HepG2 (cell line): ENCODE results near the gene ZFAND6. TPM values are rescaled to one million over a fixed set of nuclear protein-coding genes. Genes with fewer than 3 reads are reported as not detected.
A peak's percentile ranks its signal among the peaks of the same experiment; 100 is the strongest.

Experiments
- CEBPG ChIP-seq: IDR thresholded peaks from 2 replicates; pipeline ENCODE4 v1.6.1; 2016
- EHMT2 ChIP-seq: fragments of 200-600 bp; sonication (generic); IDR thresholded peaks from 2 replicates; pipeline ENCODE4 v1.7.0; 2017; ENCODE audit warnings: antibody characterized with exemption, low read depth, low read length, borderline replicate concordance
- HNRNPH1 ChIP-seq: fragments of 200-400 bp; formaldehyde crosslinking; optimal IDR thresholded peaks from 2 replicates; pipeline ENCODE3; 2017; ENCODE audit warnings: mild to moderate bottlenecking, low read depth, low read length
- JUNB ChIP-seq: sonication (generic); formaldehyde crosslinking; IDR thresholded peaks from 2 replicates; pipeline ENCODE4 v1.8.0; 2022; ENCODE audit warnings: missing genetic modification reagents, mild to moderate bottlenecking, borderline replicate concordance
- KAT2B ChIP-seq: fragments of 150-350 bp; IDR thresholded peaks from 2 replicates; pipeline ENCODE4 v1.6.1; 2014; ENCODE audit warnings: low read depth, low read length, borderline replicate concordance
- KAT7 ChIP-seq: IDR thresholded peaks from 2 replicates; pipeline ENCODE4 v1.6.1; 2018; ENCODE audit warnings: borderline replicate concordance, missing compliant biosample characterization
- MTF1 ChIP-seq: sonication (generic); formaldehyde crosslinking; IDR thresholded peaks from 2 replicates; pipeline ENCODE4 v1.5.0; 2020; ENCODE audit warnings: missing genetic modification reagents
- NFYB ChIP-seq: sonication (generic); formaldehyde crosslinking; IDR thresholded peaks from 2 replicates; pipeline ENCODE4 v1.4.0; 2020; ENCODE audit warnings: missing genetic modification reagents
- PLRG1 ChIP-seq: fragments of 450-650 bp; conservative IDR thresholded peaks from 2 replicates; pipeline ENCODE4 v1.6.1; 2016
- POGZ ChIP-seq: sonication (generic); formaldehyde crosslinking; IDR thresholded peaks from 2 replicates; pipeline ENCODE4 v1.4.0; 2020; ENCODE audit warnings: mild to moderate bottlenecking, missing genetic modification reagents
- SALL1 ChIP-seq: sonication (generic); formaldehyde crosslinking; IDR thresholded peaks from 2 replicates; pipeline ENCODE4 v1.8.0; 2022; ENCODE audit warnings: mild to moderate bottlenecking, missing genetic modification reagents
- SMC3 ChIP-seq: IDR thresholded peaks from 2 replicates; pipeline ENCODE4 v1.6.1; 2011; ENCODE audit warnings: low read length, improper control_type of control experiment
- TGIF2 ChIP-seq: IDR thresholded peaks from 2 replicates; pipeline ENCODE4 v1.6.1; 2016; ENCODE audit warnings: control low read depth, missing compliant biosample characterization
- ZNF143 ChIP-seq: sonication (generic); formaldehyde crosslinking; IDR thresholded peaks from 2 replicates; pipeline ENCODE4 v1.4.0; 2020; ENCODE audit warnings: missing genetic modification reagents
- ZNF343 ChIP-seq: sonication (generic); formaldehyde crosslinking; IDR thresholded peaks from 2 replicates; pipeline ENCODE4 v1.4.0; 2020; ENCODE audit warnings: mild to moderate bottlenecking, missing genetic modification reagents
- ZNF775 ChIP-seq: sonication (generic); formaldehyde crosslinking; IDR thresholded peaks from 2 replicates; pipeline ENCODE4 v1.4.0; 2020; ENCODE audit warnings: missing genetic modification reagents, mild to moderate bottlenecking, moderate library complexity, borderline replicate concordance
- polyA plus RNA-seq, 8 experiments: library from polyadenylated mRNA; depleted of rRNA in 3 of 8; stranded (reverse) in 7 of 8; unstranded in 1 of 8; fragments of >200 nt; fragmentation: Illumina TruSeq in 4 of 8; extraction: Trizol in 4 of 8; gene quantifications; 2 replicates each; pipeline versions ENCODE4 v1.2.1 to v1.2.3, GENCODE V29; 2011 to 2016; ENCODE audit warnings: low read depth in 4 of 8, missing spikeins in 1 of 8, mixed read lengths in 1 of 8; ENCODE audit not compliant: insufficient read depth in 1 of 8
- total RNA-seq, 5 experiments: library from RNA; depleted of rRNA; stranded (reverse); fragments of >200 nt; fragmentation: Illumina TruSeq; extraction: Trizol; gene quantifications; 2 replicates each; pipeline ENCODE4 v1.2.3, GENCODE V29; 2016; ENCODE audit warnings: low read depth in 1 of 5
- TF ChIP-seq, protein P1 (sequence below): sonication (generic); formaldehyde crosslinking; IDR thresholded peaks from 2 replicates; pipeline ENCODE4 v1.4.0; 2020; ENCODE audit warnings: mild to moderate bottlenecking, missing genetic modification reagents
- TF ChIP-seq, protein P2 (sequence below): sonication (generic); formaldehyde crosslinking; IDR thresholded peaks from 2 replicates; pipeline ENCODE4 v1.4.0; 2020; ENCODE audit warnings: missing genetic modification reagents, low read depth, mild to moderate bottlenecking, borderline replicate concordance
- TF ChIP-seq, protein P3 (sequence below): sonication (generic); formaldehyde crosslinking; IDR thresholded peaks from 2 replicates; pipeline ENCODE4 v1.4.0; 2020; ENCODE audit warnings: mild to moderate bottlenecking, missing genetic modification reagents
- TF ChIP-seq, protein P4 (sequence below): sonication (generic); formaldehyde crosslinking; IDR thresholded peaks from 2 replicates; pipeline ENCODE4 v1.4.0; 2020; ENCODE audit warnings: missing genetic modification reagents, borderline replicate concordance
- TF ChIP-seq, protein P5 (sequence below): sonication (generic); formaldehyde crosslinking; IDR thresholded peaks from 2 replicates; pipeline ENCODE4 v1.4.0; 2020; ENCODE audit warnings: missing genetic modification reagents
- TF ChIP-seq, protein P6 (sequence below): IDR thresholded peaks from 2 replicates; pipeline ENCODE4 v1.6.1; 2016; ENCODE audit warnings: missing genetic modification reagents, missing compliant biosample characterization

The ZFAND6 gene
- total and polyA plus RNA-seq, 2 of the 13 experiments (the other 11 are each of a cell fraction or from before 2014, with no cell fraction given) = 84.2 to 115 TPM

DNA sequence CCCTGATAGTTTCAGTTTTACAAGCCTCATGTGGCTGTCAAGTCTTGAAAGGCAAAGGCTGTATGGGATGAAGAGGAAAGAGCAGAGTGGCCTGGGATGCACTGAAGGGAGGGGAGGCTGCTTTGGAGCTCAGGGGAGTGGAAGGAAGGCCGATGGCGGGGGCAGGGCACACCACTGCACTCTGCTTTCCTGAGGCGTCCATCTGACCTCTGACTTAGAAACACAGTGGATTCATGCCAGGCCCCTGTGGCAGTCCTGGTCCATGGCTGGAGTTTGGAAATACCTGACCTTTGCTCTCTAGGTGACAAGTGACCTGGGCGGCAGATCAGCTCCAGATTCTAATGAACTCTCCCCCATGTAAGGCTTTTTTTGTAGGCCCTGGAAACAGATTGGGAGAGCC lies 112.3 kb downstream of the ZFAND6 start (continued):
- TF ChIP-seq, protein P1, sequence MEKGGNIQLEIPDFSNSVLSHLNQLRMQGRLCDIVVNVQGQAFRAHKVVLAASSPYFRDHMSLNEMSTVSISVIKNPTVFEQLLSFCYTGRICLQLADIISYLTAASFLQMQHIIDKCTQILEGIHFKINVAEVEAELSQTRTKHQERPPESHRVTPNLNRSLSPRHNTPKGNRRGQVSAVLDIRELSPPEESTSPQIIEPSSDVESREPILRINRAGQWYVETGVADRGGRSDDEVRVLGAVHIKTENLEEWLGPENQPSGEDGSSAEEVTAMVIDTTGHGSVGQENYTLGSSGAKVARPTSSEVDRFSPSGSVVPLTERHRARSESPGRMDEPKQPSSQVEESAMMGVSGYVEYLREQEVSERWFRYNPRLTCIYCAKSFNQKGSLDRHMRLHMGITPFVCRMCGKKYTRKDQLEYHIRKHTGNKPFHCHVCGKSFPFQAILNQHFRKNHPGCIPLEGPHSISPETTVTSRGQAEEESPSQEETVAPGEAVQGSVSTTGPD (CRISPR knock-in tag) = no peak
- no peak for TF ChIP-seq TGIF2
- TF ChIP-seq, protein P2, sequence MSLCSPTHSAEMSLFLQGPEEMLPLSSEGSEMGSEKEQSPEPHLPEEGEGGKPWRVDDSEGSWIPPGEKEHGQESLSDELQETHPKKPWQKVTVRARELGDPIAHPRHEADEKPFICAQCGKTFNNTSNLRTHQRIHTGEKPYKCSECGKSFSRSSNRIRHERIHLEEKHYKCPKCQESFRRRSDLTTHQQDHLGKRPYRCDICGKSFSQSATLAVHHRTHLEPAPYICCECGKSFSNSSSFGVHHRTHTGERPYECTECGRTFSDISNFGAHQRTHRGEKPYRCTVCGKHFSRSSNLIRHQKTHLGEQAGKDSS (CRISPR knock-in tag) = peak; percentile 62; the same call in 1 of the 2 replicates
- TF ChIP-seq SMC3 = peak; percentile 21; the same call in 1 of the 2 replicates
- TF ChIP-seq, protein P3, sequence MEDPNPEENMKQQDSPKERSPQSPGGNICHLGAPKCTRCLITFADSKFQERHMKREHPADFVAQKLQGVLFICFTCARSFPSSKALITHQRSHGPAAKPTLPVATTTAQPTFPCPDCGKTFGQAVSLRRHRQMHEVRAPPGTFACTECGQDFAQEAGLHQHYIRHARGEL = no peak
- TF ChIP-seq ZNF343 (CRISPR knock-in tag) = no peak
- TF ChIP-seq KAT2B = no peak
- TF ChIP-seq PLRG1 = no peak
- 0 out of 2 replicates have a peak, but pooled peaks have one; percentile 32 for TF ChIP-seq KAT7 (CRISPR knock-in tag)
- peak; percentile 63 for TF ChIP-seq POGZ (CRISPR knock-in tag)
- TF ChIP-seq SALL1 (CRISPR knock-in tag) = peak; percentile 95
- no peak for TF ChIP-seq ZNF775
- TF ChIP-seq, protein P4, sequence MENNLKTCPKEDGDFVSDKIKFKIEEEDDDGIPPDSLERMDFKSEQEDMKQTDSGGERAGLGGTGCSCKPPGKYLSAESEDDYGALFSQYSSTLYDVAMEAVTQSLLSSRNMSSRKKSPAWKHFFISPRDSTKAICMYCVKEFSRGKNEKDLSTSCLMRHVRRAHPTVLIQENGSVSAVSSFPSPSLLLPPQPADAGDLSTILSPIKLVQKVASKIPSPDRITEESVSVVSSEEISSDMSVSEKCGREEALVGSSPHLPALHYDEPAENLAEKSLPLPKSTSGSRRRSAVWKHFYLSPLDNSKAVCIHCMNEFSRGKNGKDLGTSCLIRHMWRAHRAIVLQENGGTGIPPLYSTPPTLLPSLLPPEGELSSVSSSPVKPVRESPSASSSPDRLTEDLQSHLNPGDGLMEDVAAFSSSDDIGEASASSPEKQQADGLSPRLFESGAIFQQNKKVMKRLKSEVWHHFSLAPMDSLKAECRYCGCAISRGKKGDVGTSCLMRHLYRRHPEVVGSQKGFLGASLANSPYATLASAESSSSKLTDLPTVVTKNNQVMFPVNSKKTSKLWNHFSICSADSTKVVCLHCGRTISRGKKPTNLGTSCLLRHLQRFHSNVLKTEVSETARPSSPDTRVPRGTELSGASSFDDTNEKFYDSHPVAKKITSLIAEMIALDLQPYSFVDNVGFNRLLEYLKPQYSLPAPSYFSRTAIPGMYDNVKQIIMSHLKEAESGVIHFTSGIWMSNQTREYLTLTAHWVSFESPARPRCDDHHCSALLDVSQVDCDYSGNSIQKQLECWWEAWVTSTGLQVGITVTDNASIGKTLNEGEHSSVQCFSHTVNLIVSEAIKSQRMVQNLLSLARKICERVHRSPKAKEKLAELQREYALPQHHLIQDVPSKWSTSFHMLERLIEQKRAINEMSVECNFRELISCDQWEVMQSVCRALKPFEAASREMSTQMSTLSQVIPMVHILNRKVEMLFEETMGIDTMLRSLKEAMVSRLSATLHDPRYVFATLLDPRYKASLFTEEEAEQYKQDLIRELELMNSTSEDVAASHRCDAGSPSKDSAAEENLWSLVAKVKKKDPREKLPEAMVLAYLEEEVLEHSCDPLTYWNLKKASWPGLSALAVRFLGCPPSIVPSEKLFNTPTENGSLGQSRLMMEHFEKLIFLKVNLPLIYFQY = no peak
- TF ChIP-seq, protein P5, sequence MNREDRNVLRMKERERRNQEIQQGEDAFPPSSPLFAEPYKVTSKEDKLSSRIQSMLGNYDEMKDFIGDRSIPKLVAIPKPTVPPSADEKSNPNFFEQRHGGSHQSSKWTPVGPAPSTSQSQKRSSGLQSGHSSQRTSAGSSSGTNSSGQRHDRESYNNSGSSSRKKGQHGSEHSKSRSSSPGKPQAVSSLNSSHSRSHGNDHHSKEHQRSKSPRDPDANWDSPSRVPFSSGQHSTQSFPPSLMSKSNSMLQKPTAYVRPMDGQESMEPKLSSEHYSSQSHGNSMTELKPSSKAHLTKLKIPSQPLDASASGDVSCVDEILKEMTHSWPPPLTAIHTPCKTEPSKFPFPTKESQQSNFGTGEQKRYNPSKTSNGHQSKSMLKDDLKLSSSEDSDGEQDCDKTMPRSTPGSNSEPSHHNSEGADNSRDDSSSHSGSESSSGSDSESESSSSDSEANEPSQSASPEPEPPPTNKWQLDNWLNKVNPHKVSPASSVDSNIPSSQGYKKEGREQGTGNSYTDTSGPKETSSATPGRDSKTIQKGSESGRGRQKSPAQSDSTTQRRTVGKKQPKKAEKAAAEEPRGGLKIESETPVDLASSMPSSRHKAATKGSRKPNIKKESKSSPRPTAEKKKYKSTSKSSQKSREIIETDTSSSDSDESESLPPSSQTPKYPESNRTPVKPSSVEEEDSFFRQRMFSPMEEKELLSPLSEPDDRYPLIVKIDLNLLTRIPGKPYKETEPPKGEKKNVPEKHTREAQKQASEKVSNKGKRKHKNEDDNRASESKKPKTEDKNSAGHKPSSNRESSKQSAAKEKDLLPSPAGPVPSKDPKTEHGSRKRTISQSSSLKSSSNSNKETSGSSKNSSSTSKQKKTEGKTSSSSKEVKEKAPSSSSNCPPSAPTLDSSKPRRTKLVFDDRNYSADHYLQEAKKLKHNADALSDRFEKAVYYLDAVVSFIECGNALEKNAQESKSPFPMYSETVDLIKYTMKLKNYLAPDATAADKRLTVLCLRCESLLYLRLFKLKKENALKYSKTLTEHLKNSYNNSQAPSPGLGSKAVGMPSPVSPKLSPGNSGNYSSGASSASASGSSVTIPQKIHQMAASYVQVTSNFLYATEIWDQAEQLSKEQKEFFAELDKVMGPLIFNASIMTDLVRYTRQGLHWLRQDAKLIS (CRISPR knock-in tag) = no peak
- TF ChIP-seq CEBPG (CRISPR knock-in tag) = peak; percentile 68
- no peak for TF ChIP-seq MTF1 (CRISPR knock-in tag)
- TF ChIP-seq JUNB (CRISPR knock-in tag) = no peak
- no peak for TF ChIP-seq ZNF143 (CRISPR knock-in tag)
- no peak for TF ChIP-seq EHMT2
- TF ChIP-seq, protein P6, sequence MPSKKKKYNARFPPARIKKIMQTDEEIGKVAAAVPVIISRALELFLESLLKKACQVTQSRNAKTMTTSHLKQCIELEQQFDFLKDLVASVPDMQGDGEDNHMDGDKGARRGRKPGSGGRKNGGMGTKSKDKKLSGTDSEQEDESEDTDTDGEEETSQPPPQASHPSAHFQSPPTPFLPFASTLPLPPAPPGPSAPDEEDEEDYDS (CRISPR knock-in tag) = peak; percentile 13; the same call in 1 of the 2 replicates
- TF ChIP-seq NFYB = no peak
- TF ChIP-seq HNRNPH1 = no peak
